ENCODE measurements around the gene RFX5.
"Not testable (repeated sequence)": the region's sequence is repeated elsewhere in the genome, so short reads cannot be mapped to it uniquely, and the experiment has no call there.

The RFX5 gene

GRCh38 chr1:151346769-151347522, at the start of gene RFX5:
Gene RFX5 (minus strand): TSS chr1:151347252. CDS start chr1:151346320, 932 bp downstream.
- peak; percentile 99 for DNase-seq

- not testable (repeated sequence) for DNase-seq
These were observed 49.2 kb upstream of the RFX5 start for GRCh38 chr1:151396265-151396664.

DNA sequence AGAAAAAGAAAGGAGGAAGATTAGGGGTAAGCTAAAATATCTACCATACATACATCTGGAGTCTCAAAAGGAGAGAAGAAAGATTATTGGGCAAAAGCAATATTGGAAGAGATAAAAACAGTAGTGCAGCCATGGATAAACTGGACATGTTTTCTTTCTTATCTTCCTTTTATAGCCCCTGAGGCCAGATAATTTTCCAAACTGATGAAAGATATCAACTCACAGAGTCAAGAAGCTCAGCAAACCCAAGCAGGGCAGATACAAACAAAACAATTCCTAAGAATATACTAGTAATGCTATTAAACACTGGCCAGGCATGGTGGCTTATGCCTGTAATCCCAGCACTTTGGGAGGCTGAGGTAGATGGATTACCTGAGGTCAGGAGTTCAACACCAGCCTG, 46.5 kb upstream of the RFX5 start:
- no peak for DNase-seq

- DNase-seq: no peak
These were observed 44.1 kb upstream of the RFX5 start for GRCh38 chr1:151391079-151391563.

GRCh38 chr1:151390221-151391078, 43.4 kb upstream of the RFX5 start:
- DNase-seq: not testable (repeated sequence)

DNA sequence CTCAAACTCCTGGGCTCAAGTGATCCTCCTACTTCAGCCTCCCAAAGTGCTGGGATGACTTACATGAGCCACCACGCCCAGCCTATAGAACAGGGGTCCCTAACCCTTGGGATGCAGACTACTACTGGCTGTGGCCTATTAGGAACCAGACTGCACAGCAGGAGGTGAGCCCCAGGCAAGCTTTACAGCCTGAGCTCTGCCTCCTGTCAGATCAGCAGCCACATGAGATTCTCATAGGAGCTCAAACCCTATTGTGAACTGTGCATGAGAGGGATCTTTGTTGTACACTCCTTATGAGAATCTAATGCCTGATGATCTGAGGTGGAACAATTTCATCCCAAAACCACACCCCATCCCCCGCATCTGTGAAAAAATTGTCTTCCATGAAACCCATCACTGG, 39.0 kb upstream of the RFX5 start:
- DNase-seq: no peak

- DNase-seq: no peak
These were observed 37.5 kb upstream of the RFX5 start for GRCh38 chr1:151384584-151384983.

GRCh38 chr1:151377150-151377884, 30.3 kb upstream of the RFX5 start:
- no peak for DNase-seq

DNA sequence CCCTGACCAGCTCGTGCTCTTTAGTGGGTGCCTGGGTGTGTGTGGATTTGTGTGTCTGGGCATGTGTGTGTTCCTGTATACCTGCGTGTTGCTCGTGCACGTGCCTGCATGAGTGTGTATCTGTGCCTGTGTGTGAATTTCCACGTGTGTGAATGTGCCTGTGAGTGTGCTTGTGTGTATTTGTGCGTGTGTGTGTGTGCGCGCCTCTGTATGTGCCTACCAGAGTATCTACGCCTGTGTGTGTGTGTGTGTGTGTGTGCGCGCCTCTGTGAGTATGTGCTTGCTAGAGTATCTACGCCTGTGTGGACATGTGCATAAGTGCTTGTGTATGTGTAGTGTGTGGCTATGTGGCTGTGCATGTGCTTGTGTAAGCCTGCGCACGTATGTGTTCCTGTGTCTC, 26.1 kb upstream of the RFX5 start:
- DNase-seq: no peak

GRCh38 chr1:151372058-151372934, 25.2 kb upstream of the RFX5 start, which contains the start of gene SELENBP1:
Gene SELENBP1 (minus strand): TSS chr1:151372705. CDS start chr1:151372641, 64 bp downstream.
- no peak for DNase-seq

DNA sequence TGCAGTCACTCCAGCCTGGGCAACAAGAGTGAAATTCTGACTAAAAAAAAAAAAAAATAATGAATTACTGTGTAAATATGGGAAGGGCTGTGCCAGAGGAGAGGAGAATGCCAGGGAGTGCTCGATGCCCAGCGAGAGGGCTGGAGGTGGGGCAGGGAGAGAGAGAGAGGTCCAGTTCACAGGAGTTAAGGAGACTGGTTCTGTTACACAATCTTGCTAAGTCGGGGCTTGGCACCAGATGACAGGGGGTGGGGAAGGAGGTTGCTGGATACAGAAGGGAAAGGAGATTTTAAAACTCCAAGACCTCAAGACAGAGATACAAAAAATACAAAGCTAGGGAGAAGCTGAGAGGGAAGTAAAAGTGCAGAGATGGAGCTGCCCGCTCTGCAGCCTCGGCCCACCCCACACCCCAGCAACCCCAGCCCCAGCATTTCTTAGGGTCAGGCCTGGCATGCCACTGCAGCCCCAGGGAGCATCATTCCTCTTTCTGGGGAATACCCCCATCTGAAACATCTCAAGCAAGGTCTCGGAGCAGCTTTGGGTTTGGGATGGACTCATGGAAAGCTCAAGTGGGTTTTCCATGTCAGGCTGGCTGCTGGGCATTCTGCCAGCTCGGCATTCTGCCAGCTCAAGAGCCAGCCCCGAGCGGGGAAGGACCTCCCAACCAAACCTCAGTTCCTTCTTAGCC, 24.5 kb upstream of the RFX5 start:
- peak; percentile 57 for DNase-seq

GRCh38 chr1:151370211-151370911, 23.3 kb upstream of the RFX5 start:
- peak; percentile 80 for DNase-seq

DNA sequence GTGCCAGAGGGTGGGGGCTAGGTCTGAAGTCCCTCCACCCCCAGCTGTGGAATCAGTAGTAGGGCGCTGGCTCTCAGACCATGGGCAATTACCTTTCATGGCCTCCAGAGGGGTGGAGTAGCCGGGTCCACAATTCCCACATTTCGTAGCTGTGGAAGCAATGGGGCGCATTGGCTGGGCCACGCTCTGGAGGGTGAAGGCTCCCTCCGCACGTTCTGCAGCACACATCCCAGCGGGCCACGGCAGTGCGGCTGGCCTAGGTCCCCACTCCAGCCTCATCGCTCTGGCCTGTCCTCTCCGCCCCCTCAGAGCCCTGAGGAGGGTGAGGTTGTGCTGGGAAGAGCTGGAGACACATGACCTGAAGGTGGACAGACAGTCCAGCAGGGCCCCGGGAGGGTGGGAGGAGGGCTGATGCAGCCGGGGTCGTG, 22.6 kb upstream of the RFX5 start:
- DNase-seq: no peak

GRCh38 chr1:151369302-151369610, 22.2 kb upstream of the RFX5 start:
- no peak for DNase-seq

DNA sequence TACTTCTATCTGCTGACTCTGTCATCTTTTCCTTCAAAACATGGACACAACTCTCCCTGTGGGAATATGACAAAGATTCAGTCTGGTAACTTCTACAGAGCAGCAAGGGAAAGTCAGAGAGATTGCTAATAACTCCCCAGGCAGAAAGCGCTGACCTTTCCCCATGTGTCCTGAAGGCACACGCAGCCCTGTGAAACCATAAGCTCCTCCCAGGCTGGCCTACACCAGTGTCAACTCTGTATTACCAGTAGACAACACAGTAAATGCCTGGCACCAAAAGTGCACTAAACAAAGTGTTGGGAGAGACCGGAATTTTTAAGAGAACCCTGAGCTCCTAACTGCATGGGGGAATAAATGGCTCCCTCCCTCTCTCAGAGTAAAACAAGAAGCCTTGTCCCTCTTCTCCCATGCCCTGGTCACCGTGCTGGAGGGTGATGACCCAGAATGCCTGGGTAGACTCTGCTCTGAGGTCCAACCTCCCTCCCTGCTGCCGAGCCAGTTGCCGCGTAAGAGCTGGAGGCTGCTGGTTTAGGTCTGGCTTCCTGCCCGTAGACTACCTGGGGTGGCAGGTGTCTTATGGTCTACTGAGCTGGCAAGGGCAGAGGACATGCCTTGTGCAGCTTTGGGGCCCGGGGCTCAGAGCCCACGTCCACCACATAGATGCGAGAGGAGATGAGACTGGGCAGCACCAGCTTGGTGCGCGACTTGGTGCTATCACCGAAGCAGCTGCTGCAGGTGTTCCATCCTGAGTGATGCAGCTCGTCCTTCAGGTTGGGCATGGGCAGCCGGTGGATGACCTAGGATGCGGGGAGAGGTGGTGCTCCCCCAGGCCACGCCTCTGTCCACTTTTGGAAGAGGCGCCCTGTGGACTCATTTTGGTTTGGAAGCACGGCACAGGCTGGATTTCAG, 21.6 kb upstream of the RFX5 start:
- DNase-seq: no peak

GRCh38 chr1:151367658-151368392, 20.8 kb upstream of the RFX5 start:
- no peak for DNase-seq

GRCh38 chr1:151364996-151365395, 17.9 kb upstream of the RFX5 start:
- no peak for DNase-seq

GRCh38 chr1:151362308-151363155, 15.5 kb upstream of the RFX5 start:
- no peak for DNase-seq
